Measurements from ENCODE around the gene DRD2.

The DRD2 gene

GRCh38 chr11:113369411-113369810 lies 105.8 kb downstream of the DRD2 start:
- no peak overlapping the region for H3K27ac ChIP-seq (ENCODE audit: extremely low read depth, low read depth, low read length)
- ChIA-PET POLR2A (no interaction called here), CTCF (no interaction called here)
- H3K4me3 ChIP-seq (ENCODE audit: low read depth, low read length) = no peak overlapping the region
- H3K4me1 ChIP-seq (ENCODE audit: control insufficient read depth, insufficient read depth, low read length) = no peaks in the 10 kb centered on the region
- no peaks in the 10 kb centered on the region for H3K9me3 ChIP-seq (ENCODE audit: control insufficient read depth, insufficient read depth, low read depth, low read length)
- H3K36me3 ChIP-seq (ENCODE audit: control insufficient read depth in 2 of 2, insufficient read depth in 1 of 2, low read length in 2 of 2) = peaks cover 0 to 29% of the 10 kb centered on the region in 2 experiments; a peak in 1 of 3 replicates
- TF ChIP-seq ZFP3 (tag by site-specific recombination; IDR thresholded peaks at IDR 0.05; ENCODE audit: low read depth) (no peak), ZNF211 (tag by site-specific recombination; IDR thresholded peaks at IDR 0.05; ENCODE audit: low read depth) (no peak), ZNF18 (tag by site-specific recombination; IDR thresholded peaks at IDR 0.05) (no peak), ZNF391 (tag by site-specific recombination; IDR thresholded peaks at IDR 0.05; ENCODE audit: borderline replicate concordance, low read depth) (no peak), MZF1 (tag by site-specific recombination; IDR thresholded peaks at IDR 0.05; ENCODE audit: borderline replicate concordance) (no peak), PRDM2 (tag by site-specific recombination; IDR thresholded peaks at IDR 0.05; ENCODE audit: borderline replicate concordance) (no peak), ZNF510 (tag by site-specific recombination; IDR thresholded peaks at IDR 0.05; ENCODE audit: insufficient replicate concordance) (no peak)

- no peaks in the 10 kb centered on the region for H3K4me1 ChIP-seq (ENCODE audit: control insufficient read depth, insufficient read depth, low read length)
- ChIA-PET CTCF (no interaction called here), POLR2A (no interaction called here)
- H3K27ac ChIP-seq (ENCODE audit: extremely low read depth, low read depth, low read length) = no peak overlapping the region
- H3K4me3 ChIP-seq (ENCODE audit: low read depth, low read length) = no peak overlapping the region
- no peak for TF ChIP-seq ZNF19 (tag by site-specific recombination; IDR thresholded peaks at IDR 0.05; ENCODE audit: low read depth)
- TF ChIP-seq ZNF777 (tag by site-specific recombination; IDR thresholded peaks at IDR 0.05; ENCODE audit: borderline replicate concordance) = no peak
- TF ChIP-seq KLF8 (tag by site-specific recombination; IDR thresholded peaks at IDR 0.05) = no peak
- H3K9me3 ChIP-seq (ENCODE audit: control insufficient read depth, insufficient read depth, low read depth, low read length) = no peaks in the 10 kb centered on the region
- H3K36me3 ChIP-seq (ENCODE audit: control insufficient read depth in 2 of 2, insufficient read depth in 1 of 2, low read length in 2 of 2) = peaks cover 0 to 56% of the 10 kb centered on the region in 2 experiments; a peak in 1 of 3 replicates
These were observed 109.3 kb downstream of the DRD2 start for GRCh38 chr11:113365895-113366294.

GRCh38 chr11:113363996-113364641 lies 111.1 kb downstream of the DRD2 start:
- Histone ChIP-seq H3K4me1 (ENCODE audit: control insufficient read depth, insufficient read depth, low read length) (no peaks in the 10 kb centered on the region), H3K9me3 (ENCODE audit: control insufficient read depth, insufficient read depth, low read depth, low read length) (no peaks in the 10 kb centered on the region), H3K27ac (ENCODE audit: extremely low read depth, low read depth, low read length) (no peak overlapping the region), H3K4me3 (ENCODE audit: low read depth, low read length) (no peak overlapping the region), H3K36me3 (ENCODE audit: control insufficient read depth in 2 of 2, insufficient read depth in 1 of 2, low read length in 2 of 2) (peaks cover 0 to 71% of the 10 kb centered on the region in 2 experiments; a peak in 1 of 3 replicates)
- ChIA-PET POLR2A (no interaction called here), CTCF (interaction anchor here (0.6 kb wide), 1 partner anchor 74 kb away, joined by 7 read pairs; no protein-coding TSS in a partner anchor)
- TF ChIP-seq TRIM28 (IDR thresholded peaks at IDR 0.05; ENCODE audit: borderline replicate concordance, low read length) = no peak
- TF ChIP-seq ZNF350 (tag by site-specific recombination; IDR thresholded peaks at IDR 0.05) = no peak
- TF ChIP-seq ZNF416 (tag by site-specific recombination; IDR thresholded peaks at IDR 0.05) = no peak
- no peak for TF ChIP-seq OVOL3 (tag by site-specific recombination; IDR thresholded peaks at IDR 0.05)
- TF ChIP-seq HOXD13 (CRISPR knock-in tag; IDR thresholded peaks at IDR 0.05; ENCODE audit: borderline replicate concordance) = no peak
- no peak for TF ChIP-seq ZNF660 (tag by site-specific recombination; IDR thresholded peaks at IDR 0.05)
- no peak for TF ChIP-seq ZNF23 (tag by site-specific recombination; IDR thresholded peaks at IDR 0.05; ENCODE audit: borderline replicate concordance)
- no peak for TF ChIP-seq ZXDB (tag by site-specific recombination; IDR thresholded peaks at IDR 0.05)
- TF ChIP-seq ZNF221 (tag by site-specific recombination; IDR thresholded peaks at IDR 0.05; ENCODE audit: borderline replicate concordance) = no peak
- TF ChIP-seq ZNF426 (tag by site-specific recombination; IDR thresholded peaks at IDR 0.05) = no peak

Measured in HEK293 (cell line).